Right cardiac atrium (tissue), 5 donors: ENCODE data around the gene ROBO1. TPM values are rescaled to one million over a fixed set of nuclear protein-coding genes. Genes with fewer than 3 reads are reported as not detected.
"Not testable (repeated sequence)": the region's sequence is repeated elsewhere in the genome, so short reads cannot be mapped to it uniquely, and the experiment has no call there.

Experiments used
- ATAC-seq, 2 donors: fragments of 200-7000 bp; cut with Tn5 transposase; one replicate each; pipeline versions ENCODE4 v1.8.0 to v1.9.1; 2020; ENCODE audit warnings: moderate library complexity in 2 of 2, mild to moderate bottlenecking in 1 of 2
- DNase-seq, 3 donors: peaks; one replicate each; pipeline ENCODE4 v3.0.0-alpha.2; 2020
- H3K27ac ChIP-seq: one replicate; pipeline ENCODE4 v1.5.1; 2013; ENCODE audit warnings: mild to moderate bottlenecking, low read length, control low read depth, moderate library complexity
- H3K27me3 ChIP-seq: one replicate; pipeline ENCODE4 v1.6.1; 2013; ENCODE audit not compliant: control insufficient read depth, insufficient read depth
- H3K4me1 ChIP-seq: one replicate; pipeline ENCODE4 v1.6.1; 2013; ENCODE audit warnings: low read length; ENCODE audit not compliant: control insufficient read depth, insufficient read depth
- H3K4me3 ChIP-seq: one replicate; pipeline ENCODE4 v1.5.1; 2013; ENCODE audit warnings: low read length, control low read depth
- H3K9me3 ChIP-seq: one replicate; pipeline ENCODE4 v1.6.1; 2013; ENCODE audit warnings: low read length; ENCODE audit not compliant: control insufficient read depth
- WGBS: extraction: QIAGEN DNeasy Blood & Tissue Kit; methylation state at CpG from one replicate; pipeline ENCODE4 v1.1.7; 2013; 5-methylcytosine and 5-hydroxymethylcytosine counted together
- intact Hi-C, 4 donors: fragments of 100-400 bp; cut with DNase I; formaldehyde crosslinking; loops; one replicate each; pipeline versions ENCODE4 v1.11.0 to v1.14.0; 2022 to 2023
- polyA plus RNA-seq: library from polyadenylated mRNA; stranded (reverse); fragments of 200-250 nt; gene quantifications from one replicate; pipeline ENCODE4 v1.2.3, GENCODE V29; 2013
- total RNA-seq, 4 donors: library from RNA; stranded (reverse); fragmentation: NEBNext Ultra II Directional; extraction: Animal tissue kit (Norgen Biotek cat#: 25700); gene quantifications; one replicate each; pipeline ENCODE4 v1.2.1, GENCODE V29; 2021
- donor health status: healthy with polysubstance abuse.
- donor health status: DM: no; HTN: yes; CAD: no.
- donor health status: DM: no; HTN: no; CAD: no.
- donor health status: DM: no; HTN: yes; CAD: no; lungs with severe emphysema.
- donor health status: DM: yes; HTN: yes; CAD: no.

The ROBO1 gene
- total and polyA plus RNA-seq, 5 donors: 5.5 to 16.2 (median 13.5) TPM

DNA sequence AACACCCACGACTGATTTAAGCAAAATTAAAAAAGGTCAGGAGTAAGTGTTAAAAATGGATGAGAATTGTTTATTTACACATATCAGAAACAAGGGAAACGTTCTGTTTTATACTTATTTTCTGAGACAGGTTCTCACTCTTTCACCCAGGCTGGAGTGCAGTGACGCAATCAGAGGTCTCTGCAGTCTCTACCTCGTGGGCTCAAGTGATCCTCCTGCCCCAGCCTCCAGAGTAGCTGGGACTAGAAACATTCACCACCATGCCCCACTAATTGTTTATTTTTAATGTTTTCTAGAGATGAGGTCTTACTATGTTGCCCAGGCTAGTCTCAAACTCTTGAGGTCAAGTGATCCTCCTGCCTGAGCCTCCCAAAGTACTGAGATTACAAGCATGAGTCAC, 1080.3 kb downstream of the ROBO1 start:
- Histone ChIP-seq H3K9me3 (no peaks in the 10 kb centered on the region), H3K4me1 (no peaks in the 10 kb centered on the region), H3K27me3 (no peaks in the 10 kb centered on the region), H3K4me3 (no peak overlapping the region), H3K27ac (no peak overlapping the region)
- ATAC-seq (no peak), DNase-seq (no peak)
- WGBS: 92% methylated on average over 4 of the region's 4 CpGs
- intact Hi-C loops: no loop called here

DNA sequence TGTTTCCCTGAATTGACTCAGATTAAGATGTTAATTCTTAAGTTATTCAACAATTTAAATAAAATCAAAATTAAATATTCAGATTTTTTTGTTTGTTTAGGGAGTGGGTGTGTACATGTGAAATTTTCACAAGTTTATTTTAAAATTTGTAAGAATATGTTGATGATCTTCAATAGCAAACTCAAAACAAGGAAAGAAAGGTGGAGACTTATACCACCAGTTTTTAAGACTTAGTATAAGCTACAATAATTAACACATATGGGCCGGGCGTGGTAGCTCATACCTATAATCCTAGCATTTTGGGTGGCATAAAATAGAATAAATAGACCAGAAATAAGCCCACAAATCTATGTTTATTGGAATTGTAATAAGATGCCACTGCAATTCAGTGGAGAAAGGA, 1084.5 kb downstream of the ROBO1 start:
- no peak for ATAC-seq
- WGBS: 96% methylated on average over 2 of the region's 2 CpGs
- Histone ChIP-seq H3K4me1 (no peaks in the 10 kb centered on the region), H3K4me3 (no peak overlapping the region), H3K9me3 (no peaks in the 10 kb centered on the region), H3K27ac (no peak overlapping the region), H3K27me3 (no peaks in the 10 kb centered on the region)
- DNase-seq: no peak
- intact Hi-C loops: no loop called here

DNA sequence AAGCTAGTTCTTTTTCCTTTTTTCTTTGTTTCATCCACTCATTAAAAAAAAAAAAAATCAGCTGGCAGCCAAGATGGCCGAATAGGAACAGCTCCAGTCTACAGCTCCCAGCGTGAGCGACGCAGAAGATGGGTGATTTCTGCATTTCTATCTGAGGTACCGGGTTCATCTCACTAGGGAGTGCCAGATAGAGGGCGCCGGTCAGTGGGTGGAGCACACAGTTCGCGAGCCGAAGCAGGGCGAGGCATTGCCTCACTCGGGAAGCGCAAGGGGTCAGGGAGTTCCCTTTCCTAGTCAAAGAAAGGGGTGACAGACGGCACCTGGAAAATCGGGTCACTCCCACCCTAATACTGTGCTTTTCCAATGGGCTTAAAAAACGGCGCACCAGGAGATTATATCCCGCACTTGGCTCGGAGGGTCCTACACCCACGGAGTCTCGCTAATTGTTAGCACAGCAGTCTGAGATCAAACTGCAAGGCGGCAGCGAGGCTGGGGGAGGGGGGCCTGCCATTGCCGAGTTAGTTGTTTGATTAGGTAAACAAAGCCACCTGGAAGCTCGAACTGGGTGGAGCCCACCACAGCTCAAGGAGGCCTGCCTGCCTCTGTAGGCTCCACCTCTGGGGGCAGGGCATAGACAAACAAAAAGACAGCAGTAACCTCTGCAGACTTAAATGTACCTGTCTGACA, 1092.5 kb downstream of the ROBO1 start:
- ATAC-seq, intact Hi-C loops, H3K9me3 ChIP-seq, H3K27ac ChIP-seq, H3K4me1 ChIP-seq, H3K27me3 ChIP-seq, H3K4me3 ChIP-seq: not testable (repeated sequence)
- peak in 1 of 3 donors; percentile 32 for DNase-seq
- 97% methylated on average over 25 of the region's 25 CpGs for WGBS

DNA sequence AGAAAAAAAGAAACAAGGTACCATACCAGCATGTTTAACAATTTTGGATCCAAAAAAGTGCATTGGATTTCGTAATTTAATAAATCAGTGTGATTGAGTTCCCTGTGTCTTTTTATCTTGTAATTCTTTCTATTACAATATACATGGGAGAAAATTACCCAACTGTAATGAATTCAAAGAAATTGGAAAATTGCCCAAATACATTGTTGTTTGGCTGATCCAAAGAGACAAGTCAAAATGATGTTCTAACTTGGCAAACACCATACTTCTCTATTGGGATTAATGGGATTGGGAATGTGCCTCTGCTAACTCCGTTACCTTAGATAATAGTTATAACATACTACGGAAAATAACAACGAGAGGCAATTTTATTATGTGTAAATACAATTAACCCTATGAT, 1097.1 kb downstream of the ROBO1 start:
- intact Hi-C loops: no loop called here
- WGBS: 67% methylated on average over 4 of the region's 4 CpGs
- no peaks in the 10 kb centered on the region for H3K9me3 ChIP-seq

DNA sequence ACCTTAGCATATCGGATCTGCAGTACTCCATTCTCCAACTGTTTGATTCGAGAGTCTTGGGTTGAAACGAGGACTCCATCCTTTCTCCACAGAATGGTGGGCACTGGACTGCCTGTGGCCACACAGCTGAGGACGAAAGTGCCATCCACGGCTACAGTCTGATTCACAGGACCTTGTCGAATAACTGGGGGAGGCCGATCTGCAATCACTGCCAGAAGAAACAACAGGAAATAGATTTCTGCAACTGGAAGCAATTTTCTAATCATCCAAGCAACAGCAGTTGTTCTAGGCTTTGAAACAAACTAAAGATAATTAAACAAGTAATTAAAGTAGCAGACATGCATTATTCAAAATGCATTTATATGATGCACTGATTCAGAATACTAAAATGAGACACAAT, 1097.7 kb downstream of the ROBO1 start:
- intact Hi-C loops: no loop called here

More for the DNA sequence above, 1097.1 kb downstream of the ROBO1 start:
- DNase-seq: no peak
- Histone ChIP-seq H3K27me3 (no peaks in the 10 kb centered on the region), H3K4me3 (no peak overlapping the region), H3K27ac (no peak overlapping the region), H3K4me1 (no peaks in the 10 kb centered on the region)
- no peak for ATAC-seq

DNA sequence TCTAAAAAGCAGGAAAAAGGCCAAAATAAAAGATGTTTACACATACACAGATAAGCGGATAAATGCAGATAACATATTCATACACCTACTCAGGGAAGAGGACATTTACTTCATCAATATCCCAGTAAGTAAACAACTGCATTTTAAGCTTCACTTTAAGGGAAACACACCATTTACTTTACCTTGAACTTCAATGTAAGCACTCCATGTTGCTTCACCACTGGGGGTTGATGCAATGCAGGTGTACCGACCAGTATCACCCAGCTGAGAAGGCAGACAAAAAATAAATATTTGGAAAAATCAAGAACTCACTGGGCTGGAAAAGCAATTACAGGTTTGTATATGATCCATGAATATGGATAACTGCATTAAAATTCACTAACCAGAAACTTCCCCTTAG, 1099.5 kb downstream of the ROBO1 start:
- H3K4me1 ChIP-seq: no peaks in the 10 kb centered on the region
- intact Hi-C loops: loop anchor here in 1 of 4 donors (10.0 kb wide), 1 partner anchor 846 kb away; no protein-coding TSS in a partner anchor
- H3K27me3 ChIP-seq: no peaks in the 10 kb centered on the region
- no peaks in the 10 kb centered on the region for H3K9me3 ChIP-seq
- no peak overlapping the region for H3K4me3 ChIP-seq
- 47% methylated on average over 2 of the region's 2 CpGs for WGBS
- no peak overlapping the region for H3K27ac ChIP-seq
- no peak for ATAC-seq
- DNase-seq: no peak

More for the DNA sequence above, 1097.7 kb downstream of the ROBO1 start:
- Histone ChIP-seq H3K4me1 (no peaks in the 10 kb centered on the region), H3K27ac (no peak overlapping the region), H3K27me3 (no peaks in the 10 kb centered on the region), H3K4me3 (no peak overlapping the region), H3K9me3 (no peaks in the 10 kb centered on the region)
- ATAC-seq (no peak), DNase-seq (peak in 1 of 3 donors; percentile 24)
- 62% methylated on average over 7 of the region's 7 CpGs for WGBS

DNA sequence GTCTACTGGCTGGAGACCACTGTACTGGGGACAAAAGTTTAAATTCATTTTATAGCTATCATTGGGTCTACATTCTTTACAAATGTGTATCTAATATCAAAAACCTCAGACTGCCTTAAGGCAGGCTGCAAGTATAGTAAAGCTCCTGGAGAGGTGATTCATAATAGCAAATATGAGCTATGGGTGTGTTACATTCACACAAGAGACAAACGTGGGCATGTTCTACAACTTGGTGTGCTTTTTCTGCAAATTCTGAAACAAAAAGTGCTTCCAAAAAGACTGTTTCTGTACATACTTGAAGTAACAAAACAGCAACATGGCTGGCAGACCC, 1101.4 kb downstream of the ROBO1 start:
- H3K9me3 ChIP-seq: no peaks in the 10 kb centered on the region
- intact Hi-C loops: loop anchor here in 1 of 4 donors (10.0 kb wide), 1 partner anchor 848 kb away; no protein-coding TSS in a partner anchor
- no peak overlapping the region for H3K4me3 ChIP-seq
- no peaks in the 10 kb centered on the region for H3K27me3 ChIP-seq
- 65% methylated on average over 1 of the region's 1 CpG for WGBS
- no peaks in the 10 kb centered on the region for H3K4me1 ChIP-seq
- ATAC-seq: no peak
- no peak overlapping the region for H3K27ac ChIP-seq
- DNase-seq: no peak

DNA sequence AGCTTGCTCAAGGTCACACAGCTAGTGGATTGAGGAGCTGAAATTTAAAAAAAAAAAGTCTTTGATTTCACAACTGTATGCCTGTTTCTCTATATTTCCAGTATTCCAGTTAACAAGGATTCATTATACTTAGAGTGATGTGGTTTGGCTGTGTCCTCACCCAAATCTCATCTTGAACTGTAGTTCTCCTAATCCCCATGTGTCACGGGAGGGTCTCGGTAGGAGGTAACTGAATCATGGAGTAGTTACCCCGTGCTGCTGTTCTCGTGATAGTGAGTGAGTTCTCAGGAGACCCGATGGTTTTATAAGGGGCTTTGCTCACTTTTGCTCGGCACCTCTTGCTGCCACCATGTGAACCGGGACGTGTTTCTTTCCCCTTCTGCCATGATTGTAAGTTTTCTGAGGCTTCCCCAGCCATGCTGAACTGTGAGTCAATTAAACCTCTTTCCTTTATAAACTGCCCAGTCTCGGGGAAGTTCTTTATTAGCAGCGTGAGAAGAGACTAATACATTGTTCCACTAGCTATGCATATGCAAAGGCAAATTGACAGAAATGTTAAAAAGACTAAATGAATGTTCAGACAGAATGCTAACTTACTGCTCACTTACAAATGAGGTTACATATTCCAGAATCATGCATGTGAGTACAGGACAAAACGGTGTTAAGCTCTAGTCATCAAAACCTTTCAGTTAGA, 1101.9 kb downstream of the ROBO1 start:
- no peak overlapping the region for H3K4me3 ChIP-seq
- no peaks in the 10 kb centered on the region for H3K27me3 ChIP-seq
- no peaks in the 10 kb centered on the region for H3K4me1 ChIP-seq
- ATAC-seq (no peak), DNase-seq (no peak)
- intact Hi-C loops: loop anchor here in 1 of 4 donors (10.0 kb wide), 1 partner anchor 849 kb away; no protein-coding TSS in a partner anchor
- no peaks in the 10 kb centered on the region for H3K9me3 ChIP-seq
- H3K27ac ChIP-seq: no peak overlapping the region
- WGBS: 87% methylated on average over 11 of the region's 11 CpGs

DNA sequence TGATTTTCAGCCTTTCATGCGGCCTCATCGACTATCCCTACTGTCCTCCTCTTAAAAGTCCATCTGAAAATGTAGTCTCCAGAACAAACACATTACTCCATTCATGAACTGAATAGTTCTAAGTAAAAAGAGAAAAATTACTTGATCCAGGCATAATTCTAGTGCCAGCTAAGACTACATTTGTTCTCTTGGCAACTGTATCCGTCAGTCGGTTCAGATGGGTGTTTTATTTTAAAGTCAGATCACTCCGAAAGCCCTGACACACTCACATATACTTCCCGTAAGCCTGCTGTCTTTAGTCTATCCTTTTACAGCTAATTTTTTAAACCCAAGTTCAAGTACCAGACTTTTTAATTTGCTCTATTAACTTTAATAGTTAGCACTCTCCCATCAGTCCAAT, 1102.7 kb downstream of the ROBO1 start:
- DNase-seq (no peak), ATAC-seq (no peak)
- Histone ChIP-seq H3K4me1 (no peaks in the 10 kb centered on the region), H3K9me3 (no peaks in the 10 kb centered on the region), H3K27me3 (no peaks in the 10 kb centered on the region), H3K27ac (no peak overlapping the region), H3K4me3 (no peak overlapping the region)
- intact Hi-C loops: loop anchor here in 1 of 4 donors (10.0 kb wide), 1 partner anchor 850 kb away; no protein-coding TSS in a partner anchor
- WGBS: 82% methylated on average over 6 of the region's 6 CpGs

DNA sequence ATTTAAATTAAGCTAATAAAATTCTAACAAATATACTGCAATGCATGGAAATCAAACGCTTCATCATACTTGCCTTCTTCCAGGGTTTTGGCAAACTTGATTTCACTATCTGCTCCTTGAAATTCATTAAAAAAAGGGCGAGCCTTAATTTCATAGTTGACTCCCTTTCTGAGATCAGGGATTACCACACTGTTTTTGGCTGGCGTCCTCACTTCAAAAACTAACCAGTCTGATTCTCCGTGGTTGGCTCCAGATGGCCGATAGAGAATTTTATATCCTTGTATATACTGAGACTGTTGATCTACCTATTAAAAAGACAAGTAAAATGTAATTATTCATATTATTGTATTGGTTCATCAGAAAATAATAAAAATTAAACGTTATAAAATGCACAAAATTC, 1106.8 kb downstream of the ROBO1 start:
- intact Hi-C loops: loop anchor here (2.0 to 10.0 kb wide), 3 partner anchors 371 to 854 kb away; no protein-coding TSS in a partner anchor
- Histone ChIP-seq H3K4me3 (no peak overlapping the region), H3K4me1 (no peaks in the 10 kb centered on the region), H3K27ac (no peak overlapping the region), H3K27me3 (no peaks in the 10 kb centered on the region), H3K9me3 (no peaks in the 10 kb centered on the region)
- WGBS: 61% methylated on average over 6 of the region's 6 CpGs
- DNase-seq (peak in 2 of 3 donors; percentile 47 to 66), ATAC-seq (peak; percentile 55 to 61)

DNA sequence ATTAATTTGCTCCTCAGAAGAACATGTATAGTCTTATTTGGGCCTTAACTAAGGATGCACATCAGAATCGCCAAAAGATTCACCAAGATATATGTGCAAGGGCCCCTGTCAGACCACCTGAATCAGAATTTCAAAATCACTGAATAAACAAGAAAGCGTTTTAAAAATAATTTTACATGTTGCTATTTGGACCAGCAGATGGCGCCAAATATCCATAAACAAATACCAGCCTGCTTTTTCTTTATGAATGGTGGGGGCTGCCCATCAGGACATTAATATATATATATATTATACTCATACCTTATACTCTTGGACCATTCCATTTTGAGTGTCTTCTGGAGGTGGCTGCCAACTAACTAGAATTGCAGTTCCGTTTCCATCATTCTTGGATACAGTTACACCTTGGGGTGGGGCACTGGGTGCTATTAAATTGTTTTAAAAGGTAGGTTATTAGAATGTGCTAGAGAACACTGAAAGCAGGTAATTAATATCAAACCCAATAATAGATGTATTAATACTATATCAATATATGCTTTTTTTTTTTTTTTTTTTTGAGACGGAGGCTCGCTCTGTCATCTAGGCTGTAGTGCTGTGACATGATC, 1108.3 kb downstream of the ROBO1 start:
- H3K9me3 ChIP-seq: no peaks in the 10 kb centered on the region
- ATAC-seq: no peak
- no peaks in the 10 kb centered on the region for H3K4me1 ChIP-seq
- no peak overlapping the region for H3K27ac ChIP-seq
- H3K4me3 ChIP-seq: no peak overlapping the region
- intact Hi-C loops: loop anchor here in 2 of 4 donors (2.0 to 10.0 kb wide), 2 partner anchors 373 to 855 kb away; no protein-coding TSS in a partner anchor
- no peaks in the 10 kb centered on the region for H3K27me3 ChIP-seq
- DNase-seq: no peak
- WGBS: 53% methylated on average over 6 of the region's 6 CpGs
